NCI-H2107 (cell line): ENCODE measurements around the gene TEX50.
"Not testable (repeated sequence)": the region's sequence is repeated elsewhere in the genome, so short reads cannot be mapped to it uniquely, and the experiment has no call there.

ENCODE experiments used
- DNase-seq: peaks from one replicate; lab custom pipeline; 2025; lab: John Stamatoyannopoulos, UW

The TEX50 gene

GRCh38 chr1:173635116-173635515 is at the start of gene TEX50:
TSS of gene TEX50 (plus strand) at chr1:173635338. CDS start at chr1:173635522, 184 bp downstream.
- DNase-seq = no peak

GRCh38 chr1:173590557-173590956 is 44.6 kb upstream of the TEX50 start:
- DNase-seq = no peak

GRCh38 chr1:173591138-173591537 is 44.0 kb upstream of the TEX50 start:
- not testable (repeated sequence) for DNase-seq

GRCh38 chr1:173596097-173596825 is 38.9 kb upstream of the TEX50 start:
- DNase-seq = no peak

- no peak for DNase-seq
Measured at GRCh38 chr1:173601588-173601987, 33.5 kb upstream of the TEX50 start.

GRCh38 chr1:173603056-173603591 is 32.0 kb upstream of the TEX50 start, which contains the start of gene SLC9C2:
TSS of gene SLC9C2 (minus strand) at chr1:173603072. CDS start at chr1:173601776, 1,296 bp downstream.
- no peak for DNase-seq

GRCh38 chr1:173608503-173609216 is 26.5 kb upstream of the TEX50 start:
- no peak for DNase-seq

GRCh38 chr1:173613086-173613485 is 22.1 kb upstream of the TEX50 start:
- DNase-seq = not testable (repeated sequence)

GRCh38 chr1:173616859-173617258 is 18.3 kb upstream of the TEX50 start:
- no peak for DNase-seq

GRCh38 chr1:173627269-173627668 is 7.9 kb upstream of the TEX50 start:
- DNase-seq = no peak

GRCh38 chr1:173628888-173629287 is 6.2 kb upstream of the TEX50 start:
- no peak for DNase-seq

GRCh38 chr1:173637236-173638042 is 2.3 kb downstream of the TEX50 start:
- DNase-seq = not testable (repeated sequence)

- DNase-seq = no peak
Measured at GRCh38 chr1:173638043-173639021, 3.2 kb downstream of the TEX50 start.

- DNase-seq = no peak
Measured at GRCh38 chr1:173639102-173639501, 4.0 kb downstream of the TEX50 start.

- DNase-seq = not testable (repeated sequence)
Measured at GRCh38 chr1:173642450-173643139, 7.5 kb downstream of the TEX50 start.

GRCh38 chr1:173646656-173647055 is 11.5 kb downstream of the TEX50 start:
- no peak for DNase-seq

- DNase-seq = no peak
Measured at GRCh38 chr1:173648880-173649605, 13.9 kb downstream of the TEX50 start.

GRCh38 chr1:173660306-173660705 is 25.2 kb downstream of the TEX50 start:
- DNase-seq = no peak

GRCh38 chr1:173661271-173661670 is 26.1 kb downstream of the TEX50 start:
- no peak for DNase-seq

- no peak for DNase-seq
Measured at GRCh38 chr1:173661763-173662162, 26.6 kb downstream of the TEX50 start.
